Breast epithelium (tissue), 4 donors: ENCODE measurements around the gene SYNJ2. TPM values are rescaled to one million over a fixed set of nuclear protein-coding genes. Genes with fewer than 3 reads are reported as not detected.

Experiments used
- DNase-seq, 2 donors: peaks; one replicate each; pipeline ENCODE4 v3.0.0-alpha.2; 2019; ENCODE audit warnings: low spot score in 2 of 2
- H3K27ac ChIP-seq, 2 donors: fragments of 200-600 bp; sonication (generic) in 1 of 2; one replicate each; pipeline ENCODE4 v1.5.1; 2016 to 2019; ENCODE audit warnings: mild to moderate bottlenecking in 1 of 2
- H3K27me3 ChIP-seq, 2 donors: fragments of 200-600 bp; sonication (generic) in 1 of 2; one replicate each; pipeline versions ENCODE4 v1.5.1 to v1.6.0; 2017 to 2019; ENCODE audit warnings: control low read depth in 1 of 2, mild to moderate bottlenecking in 1 of 2
- H3K36me3 ChIP-seq: fragments of 200-600 bp; one replicate; pipeline ENCODE4 v1.5.1; 2019
- H3K4me1 ChIP-seq, 2 donors: fragments of 200-600 bp; sonication (generic); one replicate each; pipeline ENCODE4 v1.5.1; 2016 to 2019; ENCODE audit warnings: control low read depth in 1 of 2
- H3K4me3 ChIP-seq, 3 donors: fragments of 200-600 bp; sonication (generic); 1 replicate in 2 of 3; 2 replicates in 1 of 3; pipeline ENCODE4 v1.5.1; 2016 to 2019; ENCODE audit warnings: mild to moderate bottlenecking in 3 of 3, moderate library complexity in 2 of 3
- H3K9me3 ChIP-seq, 2 donors: fragments of 200-600 bp; sonication (generic) in 1 of 2; one replicate each; pipeline ENCODE4 v1.5.1; 2016 to 2019; ENCODE audit warnings: control low read depth in 1 of 2
- POLR2A ChIP-seq: fragments of 450-650 bp; IDR thresholded peaks from one replicate; pipeline ENCODE4 v1.6.1; 2016; ENCODE audit warnings: antibody characterized with exemption, mild to moderate bottlenecking, moderate library complexity
- POLR2AphosphoS5 ChIP-seq, 3 donors: sonication (generic); formaldehyde crosslinking; IDR thresholded peaks; one replicate each; pipeline ENCODE4 v1.6.1; 2017; ENCODE audit warnings: antibody characterized with exemption in 3 of 3
- intact Hi-C: fragments of 100-400 bp; cut with DNase I; formaldehyde crosslinking; loops from one replicate; pipeline ENCODE4 v1.15.1; 2023; ENCODE audit warnings: low total_unique reads
- total RNA-seq, 3 donors: library from RNA; depleted of rRNA; stranded (reverse); fragments of >200 nt; gene quantifications; one replicate each; pipeline ENCODE4 v1.1.0, GENCODE V29; 2016
- TF ChIP-seq, protein P1 (sequence below), 3 donors: fragments of 450-650 bp; IDR thresholded peaks; one replicate each; pipeline ENCODE4 v1.5.1; 2016 to 2017; ENCODE audit warnings: antibody characterized with exemption in 3 of 3, mild to moderate bottlenecking in 3 of 3, moderate library complexity in 3 of 3

SYNJ2 gene
- total RNA-seq, 3 donors from 2014 or later: 3.0 to 20.2 (median 15.7) TPM

DNA sequence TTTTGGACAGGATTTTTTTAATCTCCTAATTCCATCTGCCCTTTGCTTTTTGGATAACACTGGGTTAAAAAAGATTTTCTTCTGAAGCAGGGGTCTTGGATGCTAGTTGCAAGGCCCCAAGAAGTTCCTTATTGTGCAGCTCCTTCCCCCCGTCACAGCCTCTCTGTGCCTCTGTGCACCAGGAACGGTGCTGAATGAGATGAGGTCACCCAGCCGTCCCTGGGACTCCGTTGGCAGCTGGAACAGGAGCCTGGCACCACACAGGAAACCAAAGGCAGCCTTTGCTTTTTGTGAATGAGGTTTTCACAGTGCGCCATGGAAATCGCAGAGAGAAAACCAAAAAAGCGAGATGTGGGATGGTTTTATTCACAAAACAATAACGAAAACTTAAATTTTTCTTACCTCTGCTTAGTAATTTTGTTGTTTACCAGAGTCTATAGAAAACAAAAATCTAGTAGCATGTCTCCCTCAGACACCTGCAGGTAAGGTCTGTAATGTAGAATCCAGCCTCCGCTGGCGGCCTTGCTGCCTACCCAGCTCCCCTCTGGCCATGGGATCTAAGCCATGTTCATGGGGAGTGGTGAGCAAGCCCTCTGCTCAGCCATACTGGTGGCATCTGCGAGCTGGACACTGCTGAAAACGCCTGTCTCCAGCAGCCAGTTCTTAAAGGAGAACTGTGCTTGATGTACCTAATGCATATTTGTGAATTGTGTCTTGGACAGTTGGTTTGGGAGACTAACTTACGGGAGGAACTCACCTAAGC is 40.4 kb upstream of the SYNJ2 start:
- H3K27me3 ChIP-seq: no peaks in the 10 kb centered on the region
- no peaks in the 10 kb centered on the region for H3K4me1 ChIP-seq
- intact Hi-C loops: no loop called here
- TF ChIP-seq, protein P1, sequence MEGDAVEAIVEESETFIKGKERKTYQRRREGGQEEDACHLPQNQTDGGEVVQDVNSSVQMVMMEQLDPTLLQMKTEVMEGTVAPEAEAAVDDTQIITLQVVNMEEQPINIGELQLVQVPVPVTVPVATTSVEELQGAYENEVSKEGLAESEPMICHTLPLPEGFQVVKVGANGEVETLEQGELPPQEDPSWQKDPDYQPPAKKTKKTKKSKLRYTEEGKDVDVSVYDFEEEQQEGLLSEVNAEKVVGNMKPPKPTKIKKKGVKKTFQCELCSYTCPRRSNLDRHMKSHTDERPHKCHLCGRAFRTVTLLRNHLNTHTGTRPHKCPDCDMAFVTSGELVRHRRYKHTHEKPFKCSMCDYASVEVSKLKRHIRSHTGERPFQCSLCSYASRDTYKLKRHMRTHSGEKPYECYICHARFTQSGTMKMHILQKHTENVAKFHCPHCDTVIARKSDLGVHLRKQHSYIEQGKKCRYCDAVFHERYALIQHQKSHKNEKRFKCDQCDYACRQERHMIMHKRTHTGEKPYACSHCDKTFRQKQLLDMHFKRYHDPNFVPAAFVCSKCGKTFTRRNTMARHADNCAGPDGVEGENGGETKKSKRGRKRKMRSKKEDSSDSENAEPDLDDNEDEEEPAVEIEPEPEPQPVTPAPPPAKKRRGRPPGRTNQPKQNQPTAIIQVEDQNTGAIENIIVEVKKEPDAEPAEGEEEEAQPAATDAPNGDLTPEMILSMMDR (IDR thresholded peaks at IDR 0.05): no peak
- no peak for TF ChIP-seq POLR2A
- TF ChIP-seq POLR2AphosphoS5 (IDR thresholded peaks at IDR 0.05): no peak
- H3K9me3 ChIP-seq: no peaks in the 10 kb centered on the region
- H3K36me3 ChIP-seq: peaks cover 4% of the 10 kb centered on the region
- no peak overlapping the region for H3K27ac ChIP-seq
- no peak overlapping the region for H3K4me3 ChIP-seq
- DNase-seq: no peak

DNA sequence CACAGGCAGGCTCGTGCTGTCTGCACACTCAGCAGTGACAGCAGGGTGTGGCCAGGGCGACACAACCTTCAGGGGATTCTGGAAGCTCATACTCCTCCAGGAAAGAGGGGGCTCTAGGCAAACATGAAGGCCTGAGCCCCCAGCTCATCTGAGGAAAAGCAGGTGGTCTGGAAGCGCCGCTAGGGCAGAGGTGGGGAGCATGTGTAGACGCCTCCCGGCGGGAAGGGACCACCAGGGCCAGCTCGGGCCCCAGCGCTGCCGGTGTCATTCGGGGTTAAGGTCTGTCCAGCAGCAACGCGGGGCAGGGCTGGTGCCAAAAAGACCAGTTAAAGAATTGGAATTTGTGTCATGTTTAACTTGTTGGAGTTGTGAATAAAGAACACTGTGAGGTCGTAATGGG is 39.3 kb upstream of the SYNJ2 start:
- Histone ChIP-seq H3K27ac (no peak overlapping the region), H3K36me3 (peaks cover 4% of the 10 kb centered on the region), H3K4me1 (no peaks in the 10 kb centered on the region), H3K9me3 (no peaks in the 10 kb centered on the region), H3K4me3 (no peak overlapping the region), H3K27me3 (no peaks in the 10 kb centered on the region)
- DNase-seq: no peak
- intact Hi-C loops: no loop called here
- TF ChIP-seq, protein P1 (IDR thresholded peaks at IDR 0.05): no peak
- TF ChIP-seq POLR2AphosphoS5 (IDR thresholded peaks at IDR 0.05) (no peak), POLR2A (no peak)

DNA sequence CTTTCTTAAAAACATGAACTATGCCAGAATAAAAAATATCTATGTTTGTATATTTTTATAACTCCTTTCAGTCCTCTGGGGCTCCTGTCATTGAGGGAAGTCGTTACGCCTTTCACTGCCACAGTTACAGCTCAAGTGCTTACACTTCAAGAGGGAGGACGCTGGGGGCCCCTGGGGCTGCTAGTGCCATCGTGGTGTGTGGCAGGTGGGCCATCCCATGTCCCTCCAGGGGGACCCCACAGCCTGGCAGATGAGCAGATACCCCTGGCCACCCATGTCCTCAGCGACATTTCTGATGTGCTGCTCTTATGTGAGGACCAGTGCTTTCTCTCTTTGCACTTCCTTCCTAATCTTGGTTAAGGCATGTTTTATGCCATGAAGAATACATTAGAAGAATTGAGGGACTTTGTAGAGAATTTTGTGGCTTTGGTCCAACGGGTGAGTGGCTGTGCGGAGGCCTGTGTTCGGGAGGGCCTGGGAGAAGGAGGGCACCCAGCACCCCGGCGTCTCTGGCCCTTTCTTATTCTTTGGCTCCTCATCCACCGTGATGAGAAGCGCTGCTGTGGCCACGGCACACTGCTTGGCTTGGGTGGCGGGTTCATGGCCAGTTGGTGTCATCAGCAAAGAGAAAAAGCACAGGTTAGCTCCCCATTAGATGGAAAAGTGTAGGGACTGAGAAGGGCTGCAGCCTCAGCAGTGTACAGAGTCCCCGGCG is 38.3 kb upstream of the SYNJ2 start:
- H3K27me3 ChIP-seq: no peaks in the 10 kb centered on the region
- no peak overlapping the region for H3K27ac ChIP-seq
- TF ChIP-seq, protein P1 (IDR thresholded peaks at IDR 0.05): no peak
- TF ChIP-seq POLR2AphosphoS5 (IDR thresholded peaks at IDR 0.05): no peak
- H3K36me3 ChIP-seq: peaks cover 4% of the 10 kb centered on the region
- H3K4me3 ChIP-seq: no peak overlapping the region
- intact Hi-C loops: no loop called here
- DNase-seq: no peak
- no peaks in the 10 kb centered on the region for H3K4me1 ChIP-seq
- H3K9me3 ChIP-seq: no peaks in the 10 kb centered on the region

DNA sequence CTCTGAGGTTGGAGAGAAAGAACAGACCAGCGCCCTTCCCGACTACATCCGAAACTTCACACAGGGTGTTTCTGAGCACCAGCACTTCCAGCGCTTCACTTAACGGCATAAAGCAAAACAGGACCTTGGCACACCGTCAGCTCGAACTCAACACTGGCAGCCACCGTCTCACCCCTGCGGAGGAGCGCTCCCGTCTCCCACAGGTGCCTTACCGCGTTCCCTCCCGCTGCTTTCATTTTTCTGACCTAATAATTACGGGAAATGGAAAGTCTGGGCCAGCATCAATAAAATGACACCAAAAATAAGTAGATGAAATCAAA is 37.7 kb upstream of the SYNJ2 start:
- no peak overlapping the region for H3K4me3 ChIP-seq
- no peak for DNase-seq
- H3K36me3 ChIP-seq: peaks cover 4% of the 10 kb centered on the region
- H3K27me3 ChIP-seq: no peaks in the 10 kb centered on the region
- no peak for TF ChIP-seq POLR2A
- intact Hi-C loops: no loop called here
- H3K4me1 ChIP-seq: no peaks in the 10 kb centered on the region
- no peak overlapping the region for H3K27ac ChIP-seq
- H3K9me3 ChIP-seq: no peaks in the 10 kb centered on the region

DNA sequence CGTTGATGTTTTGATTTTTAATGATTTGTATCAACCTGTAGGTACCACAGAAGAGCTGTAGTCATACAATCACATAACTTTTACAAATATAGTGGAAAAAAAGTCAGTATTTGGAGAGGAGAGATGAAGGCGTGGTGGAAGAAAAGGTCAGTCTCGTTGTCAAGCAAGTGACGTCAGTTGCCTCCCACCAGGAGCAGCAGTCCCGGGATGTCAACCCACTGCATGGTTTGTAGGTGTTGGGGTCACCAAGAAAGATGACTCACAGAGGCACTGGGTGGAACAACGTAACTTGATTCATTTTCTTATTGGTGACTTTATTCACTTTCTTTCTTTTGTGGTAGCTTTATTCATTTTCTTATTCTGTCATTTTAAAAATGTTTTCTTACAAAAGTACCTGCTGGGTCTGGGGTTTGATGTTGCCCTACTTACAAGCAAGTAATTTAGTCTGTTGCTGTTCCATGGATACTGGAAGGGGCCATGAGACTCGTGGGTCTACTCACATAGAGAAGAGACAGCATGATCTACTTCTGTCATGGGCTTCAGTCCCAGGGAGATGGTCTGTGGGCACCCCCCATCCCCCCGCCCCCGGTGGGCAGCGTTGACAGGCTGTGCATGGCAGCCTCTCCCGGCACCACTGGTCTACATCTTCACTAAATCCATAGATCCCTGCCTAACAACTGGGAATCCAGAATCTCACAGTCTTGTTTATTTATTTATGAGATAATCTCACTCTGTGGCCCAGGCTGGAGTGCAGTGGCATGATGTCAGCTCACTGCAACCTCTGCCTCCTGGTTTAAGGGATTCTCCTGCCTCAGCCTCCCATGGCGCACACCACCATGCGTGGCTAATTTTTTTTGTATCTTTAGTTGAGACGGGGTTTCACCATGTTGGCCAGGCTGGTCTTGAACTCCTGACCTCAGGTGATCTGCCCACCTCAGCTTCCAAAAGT is 36.4 kb upstream of the SYNJ2 start:
- no peak for DNase-seq
- intact Hi-C loops: no loop called here
- Histone ChIP-seq H3K4me1 (no peaks in the 10 kb centered on the region), H3K36me3 (peaks cover 4% of the 10 kb centered on the region), H3K4me3 (no peak overlapping the region), H3K27me3 (no peaks in the 10 kb centered on the region), H3K27ac (peak overlapping the region in 1 of 2 donors; percentile 33), H3K9me3 (no peaks in the 10 kb centered on the region)
- TF ChIP-seq POLR2AphosphoS5 (IDR thresholded peaks at IDR 0.05): no peak
- TF ChIP-seq, protein P1 (IDR thresholded peaks at IDR 0.05): no peak
- no peak for TF ChIP-seq POLR2A
